ENCODE data around the gene JUNB. TPM values are rescaled to one million over a fixed set of nuclear protein-coding genes. Genes with fewer than 3 reads are reported as not detected.

Gene JUNB
- total RNA-seq, 2 experiments from 2014 or later, result 171 to 175 TPM

DNA sequence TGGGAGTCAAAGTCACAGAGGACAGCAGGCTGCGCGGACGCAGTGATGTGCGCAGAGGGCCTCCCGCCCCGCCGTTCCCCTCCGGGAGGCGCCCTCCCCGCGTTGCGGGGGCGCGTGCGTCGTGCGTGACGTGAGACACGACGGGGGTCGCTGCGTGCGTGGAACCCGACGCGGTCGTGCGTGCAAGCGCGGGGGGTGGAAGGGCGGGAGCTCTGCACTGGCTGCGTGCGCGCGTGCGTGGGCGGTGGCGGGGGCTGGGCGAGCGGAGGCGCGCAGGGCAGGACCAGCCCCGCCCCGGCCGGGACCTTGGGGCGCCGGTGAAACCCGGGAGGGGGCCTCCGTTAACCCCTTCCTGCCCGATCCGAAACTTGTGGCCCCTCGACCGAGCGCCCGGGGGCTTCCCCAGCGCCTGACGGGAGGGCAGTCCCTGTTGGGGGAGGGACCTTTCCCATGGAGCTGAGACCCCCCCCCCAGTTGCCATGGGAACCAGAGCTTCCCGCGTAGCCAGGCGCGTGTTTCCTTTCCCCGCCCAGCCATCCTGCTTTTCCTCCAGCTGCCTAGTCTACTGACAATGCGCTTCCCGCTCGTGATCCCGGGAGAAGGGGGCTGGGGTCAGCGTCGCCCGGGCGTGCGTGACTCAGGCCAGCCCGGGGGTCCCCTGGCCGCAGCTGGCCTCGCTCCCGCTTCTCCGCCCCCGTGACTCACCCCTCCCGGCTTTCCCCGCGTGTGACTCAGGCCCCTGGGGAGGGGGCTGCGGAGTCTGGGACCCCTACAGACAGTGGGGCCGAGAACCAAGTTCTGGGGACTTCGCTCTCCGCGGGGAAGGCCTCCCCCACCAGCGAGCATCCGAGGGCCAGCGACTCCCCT, 8.6 kb upstream of the JUNB start:
- DNase-seq, result peak; percentile 91
- Mint-ChIP-seq H3K4me1 (peaks cover 24% of the 10 kb centered on the region), H3K36me3 (no peaks in the 10 kb centered on the region), H3K27ac (peak overlapping the region; percentile 96), H3K4me3 (peak overlapping the region; percentile 80), H3K9me3 (no peaks in the 10 kb centered on the region), H3K27me3 (no peaks in the 10 kb centered on the region)

- H3K27ac Mint-ChIP-seq, result peak overlapping the region; percentile 87
- no peak for DNase-seq
- H3K36me3 Mint-ChIP-seq, result no peaks in the 10 kb centered on the region
- no peaks in the 10 kb centered on the region for H3K27me3 Mint-ChIP-seq
- H3K4me1 Mint-ChIP-seq, result peaks cover 27% of the 10 kb centered on the region
- peak overlapping the region; percentile 70 for H3K4me3 Mint-ChIP-seq
- H3K9me3 Mint-ChIP-seq, result no peaks in the 10 kb centered on the region
Measured at GRCh38 chr19:12783291-12783848, 7.9 kb upstream of the JUNB start.

DNA sequence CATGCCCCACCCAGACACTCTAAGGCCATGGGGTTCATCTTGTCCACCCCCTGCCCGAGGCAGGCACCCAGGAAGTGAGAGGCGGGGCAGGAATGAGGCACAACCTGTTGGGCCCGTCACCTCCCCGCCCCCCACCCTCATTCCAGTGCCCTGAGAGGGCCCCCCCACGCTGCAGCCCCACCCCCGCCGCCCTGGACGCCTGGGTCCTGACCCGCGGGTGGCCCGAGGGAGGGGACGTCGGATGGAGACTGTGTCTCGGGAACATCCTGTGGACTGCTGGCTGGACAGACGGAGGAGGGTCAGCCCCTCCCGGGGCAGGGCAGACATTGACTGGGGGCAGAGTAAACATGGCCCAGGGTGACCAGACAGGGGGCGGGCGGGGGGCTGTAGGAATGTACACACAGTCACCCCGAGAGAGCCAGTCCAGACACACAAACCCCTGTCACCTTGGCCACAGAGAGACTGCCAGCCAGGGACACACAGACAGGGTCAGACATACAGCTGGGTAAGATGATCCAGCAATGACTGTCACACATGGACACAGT, 7.4 kb upstream of the JUNB start:
- no peak for DNase-seq
- Mint-ChIP-seq H3K9me3 (no peaks in the 10 kb centered on the region), H3K27ac (peak overlapping the region; percentile 87)

GRCh38 chr19:12784394-12784870, 6.9 kb upstream of the JUNB start:
- DNase-seq, result no peak
- H3K27me3 Mint-ChIP-seq, result no peaks in the 10 kb centered on the region

More for the DNA sequence above, 7.4 kb upstream of the JUNB start:
- Mint-ChIP-seq H3K36me3 (no peaks in the 10 kb centered on the region), H3K4me1 (peaks cover 27% of the 10 kb centered on the region), H3K27me3 (no peaks in the 10 kb centered on the region), H3K4me3 (peak overlapping the region; percentile 70)

DNA sequence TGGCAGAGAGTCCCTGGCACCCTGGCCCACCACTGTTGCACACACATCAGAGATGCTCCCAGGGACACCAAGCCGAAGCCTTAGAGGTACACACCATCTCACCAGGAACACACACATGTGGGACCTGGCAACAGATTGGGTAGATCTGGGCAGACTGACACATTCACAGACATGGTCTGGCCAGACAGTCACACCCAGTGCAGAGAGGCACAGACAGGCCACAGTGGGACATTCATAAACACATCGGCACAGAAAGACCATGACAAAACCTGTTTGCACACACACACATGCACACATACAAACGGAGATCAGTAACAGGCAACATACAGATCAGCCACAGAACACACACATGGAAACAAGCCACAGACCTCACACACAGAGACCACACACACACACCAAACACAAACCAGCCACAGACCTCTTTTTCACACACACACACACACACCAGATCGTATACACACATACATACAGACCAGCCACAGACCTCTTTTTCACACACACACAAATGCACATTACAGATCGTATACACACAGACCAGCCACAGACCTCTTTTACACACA, 6.3 kb upstream of the JUNB start:
- no peak overlapping the region for H3K27ac Mint-ChIP-seq
- H3K36me3 Mint-ChIP-seq, result no peaks in the 10 kb centered on the region
- no peaks in the 10 kb centered on the region for H3K9me3 Mint-ChIP-seq
- H3K4me1 Mint-ChIP-seq, result peaks cover 27% of the 10 kb centered on the region
- no peaks in the 10 kb centered on the region for H3K27me3 Mint-ChIP-seq
- no peak overlapping the region for H3K4me3 Mint-ChIP-seq
- DNase-seq, result no peak

More at GRCh38 chr19:12784394-12784870, 6.9 kb upstream of the JUNB start:
- H3K4me1 Mint-ChIP-seq, result peaks cover 28% of the 10 kb centered on the region
- no peak overlapping the region for H3K4me3 Mint-ChIP-seq
- H3K27ac Mint-ChIP-seq, result no peak overlapping the region
- no peaks in the 10 kb centered on the region for H3K36me3 Mint-ChIP-seq
- no peaks in the 10 kb centered on the region for H3K9me3 Mint-ChIP-seq

DNA sequence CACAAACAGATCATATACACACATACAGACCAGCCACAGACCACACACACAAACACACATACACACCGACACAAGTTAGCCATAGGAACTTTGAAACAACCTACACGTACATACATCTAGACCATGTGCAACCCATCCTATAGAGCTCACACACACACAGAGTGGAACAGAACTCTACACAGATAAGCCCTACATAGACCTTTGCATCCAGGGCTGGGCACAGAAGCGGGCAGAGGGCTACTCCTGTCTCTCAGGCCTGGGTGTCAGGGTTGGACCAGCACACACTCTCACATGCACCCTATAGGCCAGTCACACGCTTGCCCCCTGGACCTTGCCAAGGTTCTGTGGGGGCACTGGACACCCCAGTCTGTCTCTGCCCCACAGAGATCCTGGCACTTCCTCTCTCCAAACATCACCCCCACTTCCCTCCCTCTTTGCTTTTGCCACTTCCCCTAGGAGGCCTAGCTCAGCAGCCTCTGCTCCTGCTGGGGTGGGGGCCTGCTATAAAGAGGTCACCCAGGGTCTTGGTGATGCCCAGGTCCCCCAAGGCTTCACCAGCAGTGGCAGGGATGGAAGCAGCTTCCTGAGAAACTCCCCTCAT, 5.8 kb upstream of the JUNB start:
- Mint-ChIP-seq H3K4me3 (no peak overlapping the region), H3K4me1 (peaks cover 30% of the 10 kb centered on the region), H3K27me3 (no peaks in the 10 kb centered on the region), H3K36me3 (no peaks in the 10 kb centered on the region), H3K9me3 (no peaks in the 10 kb centered on the region), H3K27ac (no peak overlapping the region)
- DNase-seq, result no peak

- peaks cover 37% of the 10 kb centered on the region for H3K4me1 Mint-ChIP-seq
- DNase-seq, result no peak
- H3K9me3 Mint-ChIP-seq, result no peaks in the 10 kb centered on the region
- H3K27me3 Mint-ChIP-seq, result no peaks in the 10 kb centered on the region
- H3K4me3 Mint-ChIP-seq, result no peak overlapping the region
- no peaks in the 10 kb centered on the region for H3K36me3 Mint-ChIP-seq
- peak overlapping the region; percentile 65 for H3K27ac Mint-ChIP-seq
Measured at GRCh38 chr19:12786141-12786870, 5.0 kb upstream of the JUNB start.

GRCh38 chr19:12786952-12787351, 4.3 kb upstream of the JUNB start:
- Mint-ChIP-seq H3K27me3 (no peaks in the 10 kb centered on the region), H3K4me3 (no peak overlapping the region), H3K9me3 (no peaks in the 10 kb centered on the region), H3K27ac (peak overlapping the region; percentile 65), H3K4me1 (peaks cover 32% of the 10 kb centered on the region), H3K36me3 (peaks cover 3% of the 10 kb centered on the region)
- DNase-seq, result no peak

GRCh38 chr19:12787458-12787857, 3.8 kb upstream of the JUNB start:
- Mint-ChIP-seq H3K27ac (no peak overlapping the region), H3K4me1 (peaks cover 29% of the 10 kb centered on the region), H3K36me3 (peaks cover 5% of the 10 kb centered on the region), H3K9me3 (no peaks in the 10 kb centered on the region), H3K4me3 (no peak overlapping the region), H3K27me3 (no peaks in the 10 kb centered on the region)
- DNase-seq, result no peak

GRCh38 chr19:12788042-12788681, 3.1 kb upstream of the JUNB start:
- Mint-ChIP-seq H3K36me3 (peaks cover 10% of the 10 kb centered on the region), H3K27me3 (no peaks in the 10 kb centered on the region), H3K9me3 (no peaks in the 10 kb centered on the region), H3K27ac (peak overlapping the region; percentile 93), H3K4me3 (peak overlapping the region; percentile 41), H3K4me1 (peaks cover 29% of the 10 kb centered on the region)
- DNase-seq, result no peak

- Mint-ChIP-seq H3K27ac (peak overlapping the region; percentile 93), H3K36me3 (peaks cover 13% of the 10 kb centered on the region), H3K27me3 (no peaks in the 10 kb centered on the region), H3K4me1 (peaks cover 25% of the 10 kb centered on the region), H3K4me3 (peak overlapping the region; percentile 85), H3K9me3 (no peaks in the 10 kb centered on the region)
- peak; percentile 52 for DNase-seq
Measured at GRCh38 chr19:12788682-12789097, 2.6 kb upstream of the JUNB start.

DNA sequence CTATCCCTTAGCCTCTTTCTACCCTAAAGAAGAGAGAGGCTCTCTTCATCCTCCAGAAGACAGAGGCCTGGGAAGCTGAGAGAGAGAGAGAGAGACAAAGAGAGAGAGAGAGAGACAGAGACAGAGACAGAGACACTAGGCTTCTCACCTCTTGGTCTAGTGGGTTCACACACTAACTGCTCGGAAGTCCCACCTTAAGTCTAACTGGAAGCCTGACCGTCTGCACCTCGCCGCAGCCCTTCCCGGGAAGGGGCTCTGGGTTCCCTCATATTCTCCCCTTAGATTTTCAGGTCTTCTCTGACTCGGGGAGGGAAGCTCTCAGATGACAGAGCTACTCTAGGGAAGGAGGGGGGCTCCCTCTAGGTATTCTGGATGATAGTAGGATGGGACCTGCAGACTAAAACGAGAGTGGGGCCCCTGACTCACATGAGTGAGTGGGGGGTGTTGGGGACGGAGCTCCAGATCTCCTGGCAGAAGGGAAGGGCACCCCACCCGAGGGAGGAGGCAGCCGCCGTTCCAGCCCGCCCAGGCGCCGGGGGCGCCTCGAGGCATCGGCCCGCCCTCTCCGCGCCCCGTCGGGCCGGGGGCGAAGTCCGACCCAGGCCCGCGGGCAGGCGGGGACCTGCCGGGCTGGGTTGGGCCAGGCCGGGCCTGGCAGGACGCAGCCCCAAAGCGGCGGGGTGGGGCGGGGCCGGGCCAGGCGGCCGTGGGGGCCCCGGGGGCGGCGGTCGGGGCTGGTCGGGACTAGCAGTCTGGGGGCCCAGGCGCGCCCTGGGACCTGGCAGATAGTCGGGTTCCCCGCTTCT, 2.0 kb upstream of the JUNB start:
- no peaks in the 10 kb centered on the region for H3K9me3 Mint-ChIP-seq
- H3K4me1 Mint-ChIP-seq, result peaks cover 29% of the 10 kb centered on the region
- peak overlapping the region; percentile 85 for H3K4me3 Mint-ChIP-seq
- peaks cover 16% of the 10 kb centered on the region for H3K36me3 Mint-ChIP-seq
- no peak for DNase-seq
- peak overlapping the region; percentile 93 for H3K27ac Mint-ChIP-seq
- H3K27me3 Mint-ChIP-seq, result no peaks in the 10 kb centered on the region

- Mint-ChIP-seq H3K4me1 (peaks cover 36% of the 10 kb centered on the region), H3K9me3 (no peaks in the 10 kb centered on the region), H3K27ac (peak overlapping the region; percentile 98), H3K36me3 (peaks cover 20% of the 10 kb centered on the region), H3K4me3 (peak overlapping the region; percentile 95), H3K27me3 (no peaks in the 10 kb centered on the region)
- DNase-seq, result peak; percentile 99
Measured at GRCh38 chr19:12789904-12790619, 1.2 kb upstream of the JUNB start.

Measured in activated naive CD8-positive, alpha-beta T cell treated with anti-CD3 and anti-CD28 coated beads for 36 hours (primary cell).